ENCODE measurements around the gene SLC22A2. TPM values are rescaled to one million over a fixed set of nuclear protein-coding genes. Genes with fewer than 3 reads are reported as not detected.
A peak's percentile ranks its signal among the peaks of the same experiment; 100 is the strongest.
"Not testable (repeated sequence)": the region's sequence is repeated elsewhere in the genome, so short reads cannot be mapped to it uniquely, and the experiment has no call there.

The SLC22A2 gene
- polyA plus RNA-seq, 10 donors: 0.10 to 0.28 (median 0.17) TPM; not detected in 6

DNA sequence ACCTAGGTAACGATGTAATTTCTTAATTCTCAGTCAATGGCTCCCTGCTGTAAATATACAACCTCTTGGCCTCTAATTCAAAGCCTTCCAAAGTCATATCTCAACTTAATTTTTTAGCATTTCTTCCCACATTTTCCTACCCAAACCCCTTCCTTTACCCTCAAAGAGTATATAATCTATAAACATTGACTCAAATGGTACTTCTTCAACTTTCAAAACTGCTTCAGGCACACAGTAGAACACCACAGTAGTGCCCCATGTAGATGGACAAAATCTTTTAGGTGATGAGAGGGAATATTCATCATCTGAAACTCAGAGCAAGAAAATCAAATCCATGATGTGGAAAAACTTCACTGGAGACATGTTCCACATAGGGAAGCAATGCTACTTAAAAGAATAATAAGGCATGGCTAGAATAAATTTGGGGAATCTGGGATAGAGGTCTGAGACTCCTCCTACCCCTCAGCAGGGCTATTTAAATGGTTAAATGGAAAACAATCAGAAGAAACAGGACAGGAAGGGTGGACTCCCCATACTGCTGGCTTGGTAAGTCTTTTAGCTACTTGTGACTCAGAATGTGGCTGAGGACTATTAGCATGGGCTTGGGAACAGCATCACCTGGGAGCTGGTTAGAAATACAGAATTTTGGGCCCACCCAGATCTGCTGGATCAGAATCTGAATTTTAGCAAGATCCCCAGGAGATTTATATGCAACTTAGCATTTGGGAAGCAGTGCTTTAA is 6.4 kb downstream of the SLC22A2 start:
- no peak for DNase-seq

DNA sequence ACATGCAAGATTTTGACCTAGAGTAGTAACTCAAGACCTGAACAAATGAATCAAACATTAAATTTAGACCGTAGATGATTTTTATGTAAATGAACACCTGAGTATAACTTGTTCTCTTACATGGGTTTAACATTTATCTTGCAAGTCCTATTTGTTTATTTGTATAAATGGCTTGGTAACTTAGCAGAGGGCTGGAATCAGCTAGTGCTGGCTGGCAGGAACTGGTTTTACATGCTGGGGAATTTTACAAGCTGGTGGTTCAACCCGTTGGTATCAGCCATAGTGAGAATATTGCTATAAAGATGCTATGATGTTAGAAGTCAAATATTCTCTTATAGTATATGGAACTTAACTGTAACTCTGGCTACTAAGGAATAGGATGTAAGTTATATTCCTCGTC is 8.9 kb downstream of the SLC22A2 start:
- no peak for DNase-seq

DNA sequence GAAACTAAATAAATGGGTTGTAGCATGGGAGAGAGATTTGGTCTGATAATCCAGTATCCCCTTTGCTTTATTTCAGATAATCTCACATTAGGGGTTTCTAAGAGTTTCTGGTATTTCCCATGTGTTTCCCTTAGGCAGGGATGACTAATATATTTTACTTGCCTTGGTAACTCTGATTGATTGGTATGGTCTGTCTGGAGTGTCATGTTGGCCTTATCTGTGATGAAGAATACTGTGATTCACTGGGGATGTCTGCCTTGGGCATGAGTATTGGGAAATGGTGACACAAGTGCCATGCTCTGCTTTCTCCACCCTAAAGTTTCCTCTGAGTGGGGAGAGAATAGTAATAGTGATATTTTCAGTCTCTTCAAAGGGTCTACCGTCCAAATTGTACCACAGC is 10.1 kb downstream of the SLC22A2 start:
- DNase-seq: no peak

DNA sequence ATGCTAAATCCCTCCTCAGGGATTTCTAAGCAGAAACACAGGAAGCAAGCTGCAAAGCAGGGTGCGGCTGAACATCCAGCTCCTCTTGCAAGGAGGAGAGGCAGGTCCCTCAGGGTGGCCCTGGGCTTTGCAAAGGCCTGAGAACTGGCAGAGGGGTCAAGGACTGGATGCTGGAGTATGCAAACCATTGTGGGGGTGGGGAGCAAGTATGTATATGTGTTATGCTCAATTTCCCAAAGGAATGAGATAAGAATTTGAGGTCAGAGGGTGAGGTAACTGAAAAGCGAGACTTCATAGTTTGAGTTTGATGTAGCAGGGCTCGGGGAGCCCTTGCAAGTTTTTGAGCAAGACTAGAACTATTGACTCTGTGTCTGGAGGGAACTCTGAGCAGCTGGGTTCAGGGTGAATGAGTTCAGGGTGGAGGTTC is 11.2 kb downstream of the SLC22A2 start:
- DNase-seq: peak in 1 of 3 donors; percentile 42

DNA sequence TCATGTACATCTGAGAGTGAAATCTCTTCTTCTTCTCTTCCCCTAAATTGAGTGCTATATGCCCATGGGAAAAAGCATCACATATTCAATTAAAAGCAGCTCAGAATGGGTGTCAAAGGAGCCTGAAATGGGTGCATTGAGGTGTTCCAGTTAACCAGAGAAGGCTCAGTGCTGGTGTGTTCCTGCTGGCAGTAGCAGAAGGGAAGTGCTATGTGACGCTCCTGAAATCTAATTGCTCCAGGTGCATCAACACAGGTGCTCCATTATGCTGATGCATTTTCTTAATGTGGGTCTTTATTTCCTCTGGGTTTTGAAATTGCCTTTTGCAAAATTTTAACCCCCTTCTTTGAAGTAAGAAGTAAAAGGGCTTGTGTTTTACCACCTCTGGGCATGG is 17.9 kb downstream of the SLC22A2 start:
- no peak for DNase-seq

DNA sequence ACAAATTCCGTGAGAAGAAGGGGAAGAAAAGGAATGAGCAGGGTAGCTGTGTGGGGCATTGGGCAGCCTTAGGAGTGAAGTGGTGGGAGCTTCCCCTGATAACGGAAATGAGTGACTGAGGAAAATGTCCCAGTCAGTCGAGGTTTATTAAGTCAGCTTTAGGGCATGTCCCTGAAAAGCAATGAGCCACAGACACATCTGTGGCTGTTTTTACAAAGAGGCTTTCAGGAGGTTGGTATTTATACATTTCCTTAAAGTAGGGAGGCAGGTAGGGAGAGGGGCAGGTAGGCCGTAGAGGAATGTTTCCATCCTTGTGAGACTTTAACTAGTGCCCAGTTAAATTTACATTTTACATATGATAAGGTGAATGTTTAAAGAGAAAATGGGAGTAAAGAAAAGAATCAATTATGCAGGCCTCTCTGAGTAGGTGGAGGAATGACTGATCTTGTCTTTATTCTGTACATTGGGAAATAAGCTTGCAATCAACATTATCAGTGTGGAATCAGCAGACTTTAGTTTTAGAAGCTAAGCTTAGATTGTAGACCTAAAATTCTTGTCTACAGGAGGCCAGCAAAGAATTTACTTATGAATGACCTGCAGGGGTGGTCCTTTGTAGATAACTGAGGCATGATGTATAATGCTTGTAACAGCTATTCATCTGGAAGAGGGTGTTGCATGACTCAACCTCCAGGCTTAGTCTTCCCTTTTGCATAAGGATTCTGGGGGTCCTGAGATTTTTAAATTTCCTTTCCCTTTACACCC is 18.5 kb downstream of the SLC22A2 start:
- DNase-seq: no peak

DNA sequence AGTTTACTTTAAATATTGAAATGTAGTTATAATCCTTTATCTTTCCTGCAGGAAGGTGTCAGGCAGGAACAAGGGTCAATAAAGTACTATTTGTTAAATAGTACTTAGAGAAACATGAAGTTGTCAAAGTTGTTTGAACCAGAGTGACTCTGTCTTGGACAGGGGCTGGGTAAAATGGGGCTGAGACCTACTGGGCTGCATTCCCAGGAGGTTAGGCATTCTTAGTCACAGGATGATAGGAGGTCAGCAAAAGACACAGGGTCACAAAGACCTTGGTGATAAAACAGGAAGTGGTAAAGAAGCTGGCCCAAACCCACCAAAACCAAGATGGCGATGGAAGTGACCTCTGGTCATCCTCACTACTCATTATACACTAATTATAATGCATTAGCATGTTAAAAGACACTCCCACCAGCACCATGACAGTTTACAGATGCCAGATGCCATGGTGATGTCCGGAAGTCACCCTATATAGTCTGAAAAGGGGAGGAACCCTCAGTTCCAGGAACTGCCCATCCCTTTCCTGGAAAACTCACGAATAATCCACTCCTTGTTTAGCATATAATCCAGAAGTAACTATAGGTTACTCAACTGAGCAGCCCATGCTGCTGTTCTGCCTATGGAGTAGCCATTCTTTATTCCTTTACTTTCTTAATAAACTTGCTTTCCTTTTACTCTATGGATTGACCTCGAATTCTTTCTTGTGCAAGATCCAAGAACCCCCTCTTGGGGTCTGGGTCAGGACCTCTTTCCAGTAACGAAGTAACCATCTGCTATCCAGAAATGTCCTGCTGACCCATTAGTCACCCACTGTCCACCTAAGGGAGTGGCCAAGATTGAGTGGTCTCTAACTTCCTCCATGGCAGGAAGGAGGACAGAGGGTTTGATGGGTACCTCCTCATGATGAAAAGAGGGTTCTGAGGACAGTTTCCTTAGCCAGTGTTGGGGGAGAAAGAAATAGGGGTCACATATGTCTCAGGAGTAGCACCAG is 19.6 kb downstream of the SLC22A2 start:
- no peak for DNase-seq

DNA sequence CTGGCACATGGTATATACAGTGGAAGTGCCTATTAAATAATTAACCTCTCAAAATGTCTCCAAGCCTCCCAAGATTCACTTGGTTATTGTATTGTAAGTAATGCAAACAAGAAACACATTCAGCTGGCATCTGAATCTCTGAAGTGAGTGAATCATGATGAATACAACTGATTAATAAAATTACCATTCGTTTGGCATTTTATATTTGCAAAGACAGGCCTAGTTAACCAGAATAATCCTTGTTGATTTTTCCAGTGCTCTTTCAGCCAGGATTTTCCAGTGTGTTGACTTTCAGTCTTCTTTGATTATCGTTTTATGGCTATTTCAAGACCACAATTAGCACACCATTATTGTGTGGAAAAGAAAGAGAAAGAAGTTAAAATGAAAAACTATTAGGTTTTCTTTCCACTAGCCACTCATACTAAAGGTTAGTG is 20.3 kb downstream of the SLC22A2 start:
- no peak for DNase-seq

DNA sequence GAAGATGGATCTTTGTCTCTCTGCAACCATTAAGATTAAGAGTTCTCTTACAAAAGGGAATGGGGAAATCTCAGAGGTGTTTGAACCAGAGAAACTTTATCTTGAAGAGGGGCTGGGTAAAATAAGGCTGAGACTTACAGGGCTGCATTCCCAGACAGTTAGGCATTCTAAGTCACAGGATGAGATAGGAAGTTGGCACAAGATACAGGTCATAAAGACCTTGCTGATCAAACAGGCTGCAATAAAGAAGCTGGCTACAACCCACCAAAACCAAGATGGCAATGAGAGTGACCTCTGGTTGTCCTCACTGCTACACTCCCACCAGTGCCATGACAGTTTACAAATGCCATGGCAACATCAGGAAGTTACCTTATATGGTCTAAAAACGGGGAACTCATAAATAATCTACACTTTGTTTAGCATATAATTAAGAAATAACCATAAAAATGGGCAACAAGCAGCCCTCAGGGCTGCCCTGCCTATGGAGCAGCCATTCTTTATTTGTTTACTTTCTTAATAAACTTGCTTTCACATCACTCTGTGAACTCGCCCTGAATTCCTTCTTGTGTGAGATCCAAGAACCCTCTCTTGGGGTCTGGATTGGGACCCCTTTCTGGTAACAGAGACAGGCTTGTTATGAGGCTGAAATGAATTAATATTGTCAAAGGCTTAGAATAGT is 20.9 kb downstream of the SLC22A2 start:
- not testable (repeated sequence) for DNase-seq

DNA sequence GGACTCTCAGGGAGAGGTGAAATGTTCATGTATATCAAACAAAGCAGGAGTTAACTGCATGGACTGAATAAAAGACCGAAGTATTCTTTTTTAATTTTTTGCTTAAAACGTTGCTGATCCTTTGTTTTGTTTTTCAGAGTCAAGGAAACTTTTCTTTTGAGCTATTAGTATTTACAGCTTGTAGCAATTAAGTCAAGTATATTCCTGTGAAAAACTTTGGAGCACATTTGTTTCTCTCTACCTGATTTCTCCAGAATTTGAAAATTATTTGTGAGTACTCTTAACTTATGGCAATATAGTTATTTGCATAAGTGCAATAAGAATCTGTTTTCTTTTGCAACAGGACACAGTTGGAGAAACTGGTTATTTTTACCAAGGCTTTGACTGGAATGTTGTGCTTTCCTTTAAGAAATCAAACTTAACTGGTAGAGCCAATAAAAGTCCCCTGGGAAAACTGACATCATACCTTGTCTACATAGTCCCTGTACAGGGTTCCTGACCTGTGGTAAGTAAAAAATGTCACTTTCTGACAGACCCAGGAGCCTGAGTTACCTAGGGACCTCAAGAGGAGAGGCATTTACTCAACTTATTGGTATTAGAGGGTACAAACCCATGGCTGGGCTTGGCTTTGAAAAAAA is 22.3 kb downstream of the SLC22A2 start:
- not testable (repeated sequence) for DNase-seq

DNA sequence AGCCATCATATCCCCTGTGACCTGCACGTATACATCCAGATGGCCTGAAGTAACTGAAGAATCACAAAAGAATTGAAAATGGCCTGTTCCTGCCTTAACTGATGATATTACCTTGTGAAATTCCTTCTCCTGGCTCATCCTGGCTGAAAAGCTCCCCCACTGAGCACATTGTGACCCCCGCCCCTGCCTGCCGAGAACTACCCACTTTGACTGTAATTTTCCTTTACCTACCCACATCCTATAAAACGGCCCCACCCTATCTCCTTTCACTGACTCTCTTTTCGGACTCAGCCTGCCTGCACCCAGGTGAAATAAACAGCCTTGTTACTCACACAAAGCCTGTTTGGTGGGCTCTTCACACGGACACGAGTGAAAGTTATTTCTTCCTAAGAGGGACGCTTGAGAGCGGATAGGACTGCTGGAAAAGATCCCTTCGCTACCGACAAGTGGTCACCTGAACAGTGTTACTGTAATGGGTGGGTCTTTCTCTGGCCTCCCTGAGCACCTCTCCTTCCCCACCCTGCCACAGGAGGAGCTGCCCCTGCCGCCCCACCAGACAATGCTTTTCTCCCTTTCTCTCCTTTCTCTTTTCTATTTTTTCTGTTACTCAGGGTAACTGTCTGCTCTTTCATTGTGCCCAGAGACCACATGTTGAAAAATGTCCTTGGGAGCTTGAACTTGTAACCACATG is 24.5 kb downstream of the SLC22A2 start:
- not testable (repeated sequence) for DNase-seq

DNA sequence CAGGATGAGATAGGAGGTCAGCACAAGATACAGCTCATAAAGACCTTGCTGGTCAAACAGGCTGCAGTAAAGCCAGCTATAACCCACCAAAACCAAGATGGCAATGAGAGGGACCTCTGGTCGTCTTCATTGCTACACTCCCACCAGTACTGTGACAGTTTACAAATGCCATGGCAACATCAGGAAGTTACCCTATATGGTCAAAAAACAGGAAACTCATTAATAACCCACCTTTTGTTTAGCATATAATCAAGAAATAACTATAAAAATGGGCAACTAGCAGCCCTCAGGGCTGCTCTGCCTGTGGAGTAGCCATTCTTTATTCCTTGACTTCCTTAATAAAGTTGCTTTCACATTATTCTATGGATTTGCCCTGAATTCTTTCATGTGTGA is 30.9 kb downstream of the SLC22A2 start:
- DNase-seq: no peak

DNA sequence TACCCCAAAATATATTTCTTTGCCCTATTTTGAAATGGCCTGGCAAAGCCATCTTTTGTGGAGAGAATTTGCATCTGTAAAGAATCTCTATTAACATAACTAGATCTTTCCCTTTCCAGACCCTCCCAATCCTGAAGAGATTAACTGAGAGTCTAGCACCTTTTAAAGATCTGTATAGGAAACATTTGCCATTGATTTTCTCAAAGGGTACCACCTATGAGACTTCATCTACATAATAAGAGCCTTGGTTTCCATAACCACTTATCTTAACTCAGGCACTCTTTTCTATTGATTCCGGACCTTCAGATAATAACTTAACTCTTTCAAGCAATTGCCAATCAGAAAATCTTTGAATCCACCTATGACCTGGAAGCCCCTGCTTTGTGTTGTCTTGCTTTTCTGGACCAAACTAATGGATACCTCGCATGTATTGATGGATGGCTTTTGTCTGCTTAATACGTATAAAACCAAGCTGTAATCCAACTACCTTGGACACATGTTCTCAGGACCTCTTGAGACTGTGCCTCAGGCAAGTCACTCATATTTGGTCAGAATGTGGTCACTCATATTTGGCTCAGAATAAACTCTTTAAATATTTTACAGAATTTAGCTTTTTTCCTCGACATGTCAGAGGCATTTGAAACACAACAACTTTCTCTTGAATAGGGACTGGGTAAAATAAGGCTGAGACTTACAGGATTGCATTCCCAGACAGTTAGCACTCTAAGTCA is 31.4 kb downstream of the SLC22A2 start:
- no peak for DNase-seq

DNA sequence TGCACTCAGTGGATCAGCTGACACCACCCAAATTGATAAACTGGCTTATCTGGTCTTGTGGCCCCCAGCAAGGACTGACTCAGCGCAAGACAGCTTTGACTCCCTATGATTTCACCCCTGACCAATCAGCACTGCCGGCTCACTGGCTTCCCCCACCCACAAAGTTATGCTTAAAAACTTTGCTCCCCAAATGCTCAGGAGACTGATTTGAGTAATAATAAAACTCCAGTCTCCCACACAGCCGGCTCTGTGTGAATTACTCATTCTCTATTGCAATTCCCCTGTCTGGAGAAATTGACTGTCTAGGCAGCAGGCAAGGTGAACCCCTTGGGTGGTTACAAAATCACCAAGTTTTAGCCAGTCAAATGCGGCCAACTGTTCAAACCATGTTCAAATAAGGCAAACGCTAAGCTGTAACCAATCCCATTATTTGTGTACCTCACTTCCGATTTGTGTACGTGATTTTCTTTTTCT is 32.5 kb downstream of the SLC22A2 start:
- no peak for DNase-seq

DNA sequence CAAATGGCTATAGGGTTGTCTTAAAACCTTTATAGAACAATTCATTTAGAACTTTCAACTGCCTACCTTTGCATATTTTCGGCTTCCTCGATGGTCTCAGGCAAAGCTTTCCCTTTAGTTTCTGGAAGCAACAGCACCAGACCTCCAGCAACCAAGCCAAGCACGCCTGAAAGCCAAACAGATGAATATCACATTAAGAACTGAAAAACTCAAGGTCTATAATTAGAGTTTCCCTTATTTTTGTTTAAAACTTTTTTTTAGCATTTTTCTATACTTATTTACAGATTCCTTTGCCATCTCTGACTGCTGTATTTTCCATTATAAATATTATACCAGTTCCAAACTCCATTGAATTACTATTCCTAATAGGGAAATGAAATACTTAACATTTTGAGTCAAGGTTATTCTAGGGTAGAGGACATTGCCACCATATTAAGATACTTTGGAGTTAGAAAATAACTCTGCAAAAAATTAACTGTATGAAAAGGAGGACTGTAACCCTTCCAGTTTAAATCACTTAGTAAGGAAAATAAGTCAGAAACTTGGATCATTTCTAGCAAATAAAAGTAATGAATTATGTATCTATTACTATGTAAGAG is 33.9 kb downstream of the SLC22A2 start:
- DNase-seq: peak in 1 of 3 donors; percentile 56

DNA sequence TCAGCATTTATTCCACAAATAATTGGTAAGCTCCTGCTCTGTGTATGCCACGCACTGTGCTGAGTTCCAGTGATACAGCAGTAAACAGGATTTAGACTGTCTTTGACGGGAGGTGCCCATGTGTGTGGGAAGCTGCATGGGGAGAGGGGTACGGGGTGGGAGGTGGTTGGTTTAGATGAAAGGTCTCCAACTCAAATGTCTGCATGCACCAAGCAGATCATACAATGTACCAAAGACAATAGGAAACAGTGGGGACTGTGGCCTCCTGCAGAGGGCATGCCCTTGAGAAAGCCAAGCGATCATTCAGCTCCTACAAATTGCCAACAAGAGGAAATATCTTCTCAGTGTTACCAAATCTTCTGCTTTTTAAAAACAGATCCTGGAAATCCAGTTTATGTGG is 36.1 kb downstream of the SLC22A2 start:
- DNase-seq: no peak

DNA sequence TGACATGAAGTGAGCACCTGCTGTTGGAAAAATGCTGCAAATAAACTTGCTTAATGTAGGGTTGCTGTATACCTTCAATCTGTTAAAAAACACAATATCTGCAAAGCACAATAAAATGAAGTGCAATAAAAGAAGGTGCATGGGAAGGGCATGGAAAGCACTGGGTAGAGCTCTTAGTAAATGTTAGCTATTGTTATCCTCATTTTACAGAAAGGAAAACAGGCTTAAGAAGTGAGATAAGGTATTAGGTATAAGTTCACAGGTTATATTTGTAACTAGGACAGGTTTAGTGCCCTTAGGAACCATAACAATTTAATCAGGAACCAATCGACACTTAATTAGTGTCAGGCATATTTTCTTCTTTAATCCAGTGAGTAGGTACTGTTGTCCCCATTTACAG is 36.7 kb downstream of the SLC22A2 start:
- no peak for DNase-seq

DNA sequence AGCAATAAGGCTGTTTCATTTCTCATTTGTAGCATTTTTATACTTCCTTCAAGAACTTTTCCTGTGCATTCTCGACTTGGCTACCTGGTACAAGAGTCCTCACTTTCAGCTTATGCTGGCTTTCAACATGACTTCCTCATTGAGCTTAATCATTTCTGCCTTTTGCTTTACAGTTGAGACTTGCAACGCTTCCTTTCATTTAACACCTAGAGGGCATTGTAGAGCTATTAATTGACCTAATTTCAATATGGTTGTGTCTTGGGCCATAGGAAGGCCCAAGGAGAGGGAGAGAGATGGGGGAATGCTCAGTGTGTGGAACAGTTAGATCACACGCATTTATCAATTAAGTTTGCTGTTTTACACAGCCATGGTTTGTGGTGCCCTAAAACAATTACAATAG is 37.2 kb downstream of the SLC22A2 start:
- no peak for DNase-seq

DNA sequence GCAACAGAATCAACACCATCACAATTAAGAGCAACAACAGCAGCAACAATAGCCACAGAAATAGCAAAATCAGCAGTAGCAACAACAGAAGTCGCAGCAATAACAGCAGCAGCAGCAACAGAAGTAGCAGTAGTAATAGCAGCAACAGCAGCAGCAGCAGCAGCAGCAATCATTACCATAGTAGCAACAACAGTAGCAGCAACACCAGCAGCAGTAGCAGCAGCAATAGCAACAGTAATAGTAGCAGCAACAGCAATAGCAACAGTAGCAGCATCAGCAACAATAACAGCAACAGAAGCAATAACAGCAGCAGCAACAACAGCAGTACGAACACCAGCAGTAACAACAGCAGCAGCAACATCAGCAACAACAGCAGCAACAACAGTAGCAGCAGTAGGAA is 39.8 kb downstream of the SLC22A2 start:
- DNase-seq: peak in 1 of 3 donors; percentile 46
